HepG2 (cell line): Measurements from ENCODE around the gene NAPB. TPM values are rescaled to one million over a fixed set of nuclear protein-coding genes. Genes with fewer than 3 reads are reported as not detected.

Source experiments
- ETV6 ChIP-seq: sonication (generic); formaldehyde crosslinking; conservative IDR thresholded peaks from 2 replicates; pipeline ENCODE4 v1.4.0; 2020; ENCODE audit warnings: missing genetic modification reagents
- HCFC1 ChIP-seq: fragments of 150-350 bp; IDR thresholded peaks from 2 replicates; pipeline ENCODE4 v1.6.1; 2014; ENCODE audit warnings: low read depth, low read length
- HOXA5 ChIP-seq: sonication (generic); formaldehyde crosslinking; IDR thresholded peaks from 2 replicates; pipeline ENCODE4 v1.4.0; 2020; ENCODE audit warnings: missing genetic modification reagents
- KAT2B ChIP-seq: fragments of 150-350 bp; IDR thresholded peaks from 2 replicates; pipeline ENCODE4 v1.6.1; 2014; ENCODE audit warnings: low read depth, low read length, borderline replicate concordance
- MIER2 ChIP-seq: IDR thresholded peaks from 2 replicates; pipeline ENCODE4 v1.6.1; 2016; ENCODE audit warnings: missing biosample characterization, missing genetic modification reagents
- MXD4 ChIP-seq: IDR thresholded peaks from 2 replicates; pipeline ENCODE4 v1.6.1; 2016; ENCODE audit warnings: mild to moderate bottlenecking, missing biosample characterization, missing genetic modification reagents
- PHF8 ChIP-seq: sonication (generic); formaldehyde crosslinking; IDR thresholded peaks from 2 replicates; pipeline ENCODE4 v1.5.0; 2020; ENCODE audit warnings: missing genetic modification reagents
- SMARCC2 ChIP-seq: fragments of 450-650 bp; IDR thresholded peaks from 2 replicates; pipeline ENCODE4 v1.6.1; 2017; ENCODE audit warnings: antibody characterized with exemption, mild to moderate bottlenecking
- YEATS2 ChIP-seq: sonication (generic); formaldehyde crosslinking; IDR thresholded peaks from 2 replicates; pipeline ENCODE4 v1.4.0; 2020; ENCODE audit warnings: missing genetic modification reagents, borderline replicate concordance
- ZEB1 ChIP-seq: IDR thresholded peaks from 2 replicates; pipeline ENCODE4 v1.6.1; 2012; ENCODE audit warnings: mild to moderate bottlenecking, low read depth, inconsistent platforms; ENCODE audit not compliant: insufficient replicate concordance
- ZNF460 ChIP-seq: sonication (generic); formaldehyde crosslinking; IDR thresholded peaks from 2 replicates; pipeline ENCODE4 v1.5.1; 2020; ENCODE audit warnings: missing genetic modification reagents, mild to moderate bottlenecking, borderline replicate concordance
- ZNF724P ChIP-seq: sonication (generic); formaldehyde crosslinking; IDR thresholded peaks from 2 replicates; pipeline ENCODE4 v1.8.0; 2022; ENCODE audit warnings: missing genetic modification reagents, borderline replicate concordance
- ZNF768 ChIP-seq: sonication (generic); formaldehyde crosslinking; IDR thresholded peaks from 2 replicates; pipeline ENCODE4 v1.4.0; 2020; ENCODE audit warnings: missing genetic modification reagents
- ZNF879 ChIP-seq: sonication (generic); formaldehyde crosslinking; IDR thresholded peaks from 2 replicates; pipeline ENCODE4 v1.8.1; 2023; ENCODE audit warnings: missing genetic modification reagents
- polyA plus RNA-seq, 8 experiments: library from polyadenylated mRNA; depleted of rRNA in 3 of 8; stranded (reverse) in 7 of 8; unstranded in 1 of 8; fragments of >200 nt; fragmentation: Illumina TruSeq in 4 of 8; extraction: Trizol in 4 of 8; gene quantifications; 2 replicates each; pipeline versions ENCODE4 v1.2.1 to v1.2.3, GENCODE V29; 2011 to 2016; ENCODE audit warnings: low read depth in 4 of 8, missing spikeins in 1 of 8, mixed read lengths in 1 of 8; ENCODE audit not compliant: insufficient read depth in 1 of 8
- total RNA-seq, 5 experiments: library from RNA; depleted of rRNA; stranded (reverse); fragments of >200 nt; fragmentation: Illumina TruSeq; extraction: Trizol; gene quantifications; 2 replicates each; pipeline ENCODE4 v1.2.3, GENCODE V29; 2016; ENCODE audit warnings: low read depth in 1 of 5
- TF ChIP-seq, protein P1 (sequence below): sonication (generic); formaldehyde crosslinking; IDR thresholded peaks from 2 replicates; pipeline ENCODE4 v1.9.0; 2022; ENCODE audit warnings: missing genetic modification reagents, mild to moderate bottlenecking, borderline replicate concordance
- TF ChIP-seq, protein P2 (sequence below): IDR thresholded peaks from 2 replicates; pipeline ENCODE4 v1.6.1; 2018; ENCODE audit warnings: missing genetic modification reagents
- TF ChIP-seq, protein P3 (sequence below): sonication (generic); formaldehyde crosslinking; IDR thresholded peaks from 2 replicates; pipeline ENCODE4 v1.5.0; 2020; ENCODE audit warnings: mild to moderate bottlenecking, missing genetic modification reagents
- TF ChIP-seq, protein P4 (sequence below): IDR thresholded peaks from 2 replicates; pipeline ENCODE4 v1.6.1; 2016; ENCODE audit warnings: low read depth, control low read depth
- TF ChIP-seq, protein P5 (sequence below): sonication (generic); formaldehyde crosslinking; IDR thresholded peaks from 2 replicates; pipeline ENCODE4 v1.8.0; 2022; ENCODE audit warnings: mild to moderate bottlenecking, missing genetic modification reagents, borderline replicate concordance
- TF ChIP-seq, protein P6 (sequence below): sonication (generic); formaldehyde crosslinking; IDR thresholded peaks from 2 replicates; pipeline ENCODE4 v1.4.0; 2020; ENCODE audit warnings: missing genetic modification reagents

NAPB gene
- total and polyA plus RNA-seq, 2 of the 13 experiments (the other 11 are each of a cell fraction or from before 2014, with no cell fraction given) = 15.2 to 16.1 TPM

DNA sequence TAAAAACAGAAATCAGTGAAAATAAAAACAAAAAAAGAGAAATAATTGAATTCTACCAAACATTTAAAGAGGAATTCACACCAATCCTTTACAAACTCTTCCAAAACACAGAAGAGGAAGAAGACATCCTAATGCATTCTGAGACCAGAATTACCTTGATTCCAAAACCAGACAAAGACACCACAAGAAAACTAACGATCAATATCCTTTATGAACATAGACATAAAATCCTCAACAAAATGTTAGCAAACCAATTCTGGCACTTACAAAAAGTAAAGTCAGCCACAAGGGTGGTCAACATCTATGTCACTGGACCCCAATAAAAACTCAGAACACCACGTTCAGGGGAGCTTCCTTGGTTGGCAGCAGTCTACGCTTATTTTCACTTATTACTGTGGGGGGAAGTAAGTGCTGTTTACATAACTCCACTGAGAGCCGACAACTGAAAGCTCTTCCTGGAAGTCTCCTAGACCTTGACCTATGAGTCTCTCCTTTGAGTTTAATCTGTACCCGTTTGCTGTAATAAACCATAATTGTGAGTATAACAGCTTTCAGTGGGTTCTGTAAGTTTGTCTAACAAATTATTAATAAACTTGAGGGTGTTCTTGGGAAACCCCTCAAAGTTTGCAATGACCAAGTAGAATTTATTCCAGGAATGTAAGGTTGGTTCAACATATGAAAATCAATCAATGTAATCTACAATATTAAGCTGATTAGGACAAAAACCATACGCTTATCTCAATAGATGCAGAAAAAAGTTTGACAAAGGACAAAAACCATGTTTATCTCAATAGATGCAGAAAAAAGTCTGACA lies 34.8 kb downstream of the NAPB start (continued):
- no peak for TF ChIP-seq HCFC1
- TF ChIP-seq, protein P1, sequence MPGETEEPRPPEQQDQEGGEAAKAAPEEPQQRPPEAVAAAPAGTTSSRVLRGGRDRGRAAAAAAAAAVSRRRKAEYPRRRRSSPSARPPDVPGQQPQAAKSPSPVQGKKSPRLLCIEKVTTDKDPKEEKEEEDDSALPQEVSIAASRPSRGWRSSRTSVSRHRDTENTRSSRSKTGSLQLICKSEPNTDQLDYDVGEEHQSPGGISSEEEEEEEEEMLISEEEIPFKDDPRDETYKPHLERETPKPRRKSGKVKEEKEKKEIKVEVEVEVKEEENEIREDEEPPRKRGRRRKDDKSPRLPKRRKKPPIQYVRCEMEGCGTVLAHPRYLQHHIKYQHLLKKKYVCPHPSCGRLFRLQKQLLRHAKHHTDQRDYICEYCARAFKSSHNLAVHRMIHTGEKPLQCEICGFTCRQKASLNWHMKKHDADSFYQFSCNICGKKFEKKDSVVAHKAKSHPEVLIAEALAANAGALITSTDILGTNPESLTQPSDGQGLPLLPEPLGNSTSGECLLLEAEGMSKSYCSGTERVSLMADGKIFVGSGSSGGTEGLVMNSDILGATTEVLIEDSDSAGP (CRISPR knock-in tag) = no peak
- TF ChIP-seq, protein P2, sequence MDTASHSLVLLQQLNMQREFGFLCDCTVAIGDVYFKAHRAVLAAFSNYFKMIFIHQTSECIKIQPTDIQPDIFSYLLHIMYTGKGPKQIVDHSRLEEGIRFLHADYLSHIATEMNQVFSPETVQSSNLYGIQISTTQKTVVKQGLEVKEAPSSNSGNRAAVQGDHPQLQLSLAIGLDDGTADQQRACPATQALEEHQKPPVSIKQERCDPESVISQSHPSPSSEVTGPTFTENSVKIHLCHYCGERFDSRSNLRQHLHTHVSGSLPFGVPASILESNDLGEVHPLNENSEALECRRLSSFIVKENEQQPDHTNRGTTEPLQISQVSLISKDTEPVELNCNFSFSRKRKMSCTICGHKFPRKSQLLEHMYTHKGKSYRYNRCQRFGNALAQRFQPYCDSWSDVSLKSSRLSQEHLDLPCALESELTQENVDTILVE (CRISPR knock-in tag) = no peak
- no peak for TF ChIP-seq KAT2B
- no peak; the same call in 1 of the 2 replicates for TF ChIP-seq YEATS2 (CRISPR knock-in tag)
- peak; percentile 76 for TF ChIP-seq MXD4 (CRISPR knock-in tag)
- no peak for TF ChIP-seq MIER2 (CRISPR knock-in tag)
- TF ChIP-seq, protein P3, sequence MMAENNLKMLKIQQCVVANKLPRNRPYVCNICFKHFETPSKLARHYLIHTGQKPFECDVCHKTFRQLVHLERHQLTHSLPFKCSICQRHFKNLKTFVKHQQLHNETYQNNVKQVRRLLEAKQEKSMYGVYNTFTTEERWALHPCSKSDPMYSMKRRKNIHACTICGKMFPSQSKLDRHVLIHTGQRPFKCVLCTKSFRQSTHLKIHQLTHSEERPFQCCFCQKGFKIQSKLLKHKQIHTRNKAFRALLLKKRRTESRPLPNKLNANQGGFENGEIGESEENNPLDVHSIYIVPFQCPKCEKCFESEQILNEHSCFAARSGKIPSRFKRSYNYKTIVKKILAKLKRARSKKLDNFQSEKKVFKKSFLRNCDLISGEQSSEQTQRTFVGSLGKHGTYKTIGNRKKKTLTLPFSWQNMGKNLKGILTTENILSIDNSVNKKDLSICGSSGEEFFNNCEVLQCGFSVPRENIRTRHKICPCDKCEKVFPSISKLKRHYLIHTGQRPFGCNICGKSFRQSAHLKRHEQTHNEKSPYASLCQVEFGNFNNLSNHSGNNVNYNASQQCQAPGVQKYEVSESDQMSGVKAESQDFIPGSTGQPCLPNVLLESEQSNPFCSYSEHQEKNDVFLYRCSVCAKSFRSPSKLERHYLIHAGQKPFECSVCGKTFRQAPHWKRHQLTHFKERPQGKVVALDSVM (CRISPR knock-in tag) = no peak
- no peak for TF ChIP-seq SMARCC2
- TF ChIP-seq, protein P4, sequence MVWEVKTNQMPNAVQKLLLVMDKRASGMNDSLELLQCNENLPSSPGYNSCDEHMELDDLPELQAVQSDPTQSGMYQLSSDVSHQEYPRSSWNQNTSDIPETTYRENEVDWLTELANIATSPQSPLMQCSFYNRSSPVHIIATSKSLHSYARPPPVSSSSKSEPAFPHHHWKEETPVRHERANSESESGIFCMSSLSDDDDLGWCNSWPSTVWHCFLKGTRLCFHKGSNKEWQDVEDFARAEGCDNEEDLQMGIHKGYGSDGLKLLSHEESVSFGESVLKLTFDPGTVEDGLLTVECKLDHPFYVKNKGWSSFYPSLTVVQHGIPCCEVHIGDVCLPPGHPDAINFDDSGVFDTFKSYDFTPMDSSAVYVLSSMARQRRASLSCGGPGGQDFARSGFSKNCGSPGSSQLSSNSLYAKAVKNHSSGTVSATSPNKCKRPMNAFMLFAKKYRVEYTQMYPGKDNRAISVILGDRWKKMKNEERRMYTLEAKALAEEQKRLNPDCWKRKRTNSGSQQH (CRISPR knock-in tag) = no peak
- 0 out of 2 replicates have a peak, but pooled peaks have one; percentile 83 for TF ChIP-seq ETV6 (CRISPR knock-in tag)
- TF ChIP-seq ZEB1 = no peak
- no peak for TF ChIP-seq ZNF724P (CRISPR knock-in tag)
- TF ChIP-seq HOXA5 (CRISPR knock-in tag) = no peak
- TF ChIP-seq, protein P5, sequence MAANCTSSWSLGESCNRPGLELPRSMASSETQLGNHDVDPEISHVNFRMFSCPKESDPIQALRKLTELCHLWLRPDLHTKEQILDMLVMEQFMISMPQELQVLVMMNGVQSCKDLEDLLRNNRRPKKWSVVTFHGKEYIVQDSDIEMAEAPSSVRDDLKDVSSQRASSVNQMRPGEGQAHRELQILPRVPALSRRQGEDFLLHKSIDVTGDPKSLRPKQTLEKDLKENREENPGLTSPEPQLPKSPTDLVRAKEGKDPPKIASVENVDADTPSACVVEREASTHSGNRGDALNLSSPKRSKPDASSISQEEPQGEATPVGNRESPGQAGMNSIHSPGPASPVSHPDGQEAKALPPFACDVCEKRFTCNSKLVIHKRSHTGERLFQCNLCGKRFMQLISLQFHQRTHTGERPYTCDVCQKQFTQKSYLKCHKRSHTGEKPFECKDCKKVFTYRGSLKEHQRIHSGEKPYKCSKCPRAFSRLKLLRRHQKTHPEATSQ (CRISPR knock-in tag) = no peak
- no peak for TF ChIP-seq ZNF768 (CRISPR knock-in tag)
- TF ChIP-seq, protein P6, sequence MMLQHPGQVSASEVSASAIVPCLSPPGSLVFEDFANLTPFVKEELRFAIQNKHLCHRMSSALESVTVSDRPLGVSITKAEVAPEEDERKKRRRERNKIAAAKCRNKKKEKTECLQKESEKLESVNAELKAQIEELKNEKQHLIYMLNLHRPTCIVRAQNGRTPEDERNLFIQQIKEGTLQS = no peak
- TF ChIP-seq ZNF879 (CRISPR knock-in tag) = no peak
- TF ChIP-seq PHF8 (CRISPR knock-in tag) = no peak
- no peak for TF ChIP-seq ZNF460 (CRISPR knock-in tag)
